ENCODE measurements around the gene ANKRD18B. TPM values are rescaled to one million over a fixed set of nuclear protein-coding genes. Genes with fewer than 3 reads are reported as not detected.
"Not testable (repeated sequence)": the region's sequence is repeated elsewhere in the genome, so short reads cannot be mapped to it uniquely, and the experiment has no call there.

Gene ANKRD18B
- total and polyA plus RNA-seq, 4 donors = 2.2 to 7.3 (median 5.8) TPM

GRCh38 chr9:33506626-33507370 lies 17.3 kb upstream of the ANKRD18B start:
- H3K27me3 ChIP-seq (ENCODE audit: control insufficient read depth, insufficient read depth, low read length) = no peaks in the 10 kb centered on the region
- no peaks in the 10 kb centered on the region for H3K4me1 ChIP-seq (ENCODE audit: control insufficient read depth, insufficient read depth, low read length)
- no peak overlapping the region for H3K27ac ChIP-seq (ENCODE audit: low read depth, low read length)
- no peak for DNase-seq (ENCODE audit: low read depth in 4 of 6, low spot score in 6 of 6)
- H3K4me3 ChIP-seq (ENCODE audit: low read depth, low read length) = no peak overlapping the region
- no peaks in the 10 kb centered on the region for H3K36me3 ChIP-seq (ENCODE audit: control insufficient read depth, insufficient read depth, low read length)
- WGBS (ENCODE audit: insufficient coverage) = 74% methylated on average over 7 of the region's 7 CpGs
- H3K9me3 ChIP-seq (ENCODE audit: control insufficient read depth, insufficient read depth, low read length) = no peaks in the 10 kb centered on the region

- peak overlapping the region; percentile 86 for H3K27ac ChIP-seq (ENCODE audit: low read depth, low read length)
- no peaks in the 10 kb centered on the region for H3K36me3 ChIP-seq (ENCODE audit: control insufficient read depth, insufficient read depth, low read length)
- H3K4me1 ChIP-seq (ENCODE audit: control insufficient read depth, insufficient read depth, low read length) = peaks cover 3% of the 10 kb centered on the region
- peak; percentile 33 to 90 (median 65) for DNase-seq (ENCODE audit: low read depth in 4 of 6, low spot score in 6 of 6)
- H3K27me3 ChIP-seq (ENCODE audit: control insufficient read depth, insufficient read depth, low read length) = no peaks in the 10 kb centered on the region
- H3K9me3 ChIP-seq (ENCODE audit: control insufficient read depth, insufficient read depth, low read length) = no peaks in the 10 kb centered on the region
- peak overlapping the region; percentile 77 for H3K4me3 ChIP-seq (ENCODE audit: low read depth, low read length)
- WGBS (ENCODE audit: insufficient coverage) = 2% methylated on average over 25 of the region's 32 CpGs
These were observed 13.5 kb upstream of the ANKRD18B start for GRCh38 chr9:33510262-33511183.

- H3K4me3 ChIP-seq (ENCODE audit: low read depth, low read length) = peak overlapping the region; percentile 77
- DNase-seq (ENCODE audit: low read depth in 4 of 6, low spot score in 6 of 6); H3K4me1 ChIP-seq (ENCODE audit: control insufficient read depth, insufficient read depth, low read length); H3K27ac ChIP-seq (ENCODE audit: low read depth, low read length); H3K27me3 ChIP-seq (ENCODE audit: control insufficient read depth, insufficient read depth, low read length); H3K9me3 ChIP-seq (ENCODE audit: control insufficient read depth, insufficient read depth, low read length); H3K36me3 ChIP-seq (ENCODE audit: control insufficient read depth, insufficient read depth, low read length): not testable (repeated sequence)
- WGBS (ENCODE audit: insufficient coverage) = 2% methylated on average over 8 of the region's 8 CpGs
These were observed 12.9 kb upstream of the ANKRD18B start for GRCh38 chr9:33511184-33511517.

GRCh38 chr9:33512535-33512934 lies 11.5 kb upstream of the ANKRD18B start:
- H3K4me1 ChIP-seq (ENCODE audit: control insufficient read depth, insufficient read depth, low read length); H3K4me3 ChIP-seq (ENCODE audit: low read depth, low read length); H3K27ac ChIP-seq (ENCODE audit: low read depth, low read length); H3K9me3 ChIP-seq (ENCODE audit: control insufficient read depth, insufficient read depth, low read length); H3K27me3 ChIP-seq (ENCODE audit: control insufficient read depth, insufficient read depth, low read length); H3K36me3 ChIP-seq (ENCODE audit: control insufficient read depth, insufficient read depth, low read length): not testable (repeated sequence)
- no CpG with 5 or more reads among the region's 2 CpGs for WGBS (ENCODE audit: insufficient coverage)
- peak in 1 of 6 donors; percentile 43 for DNase-seq (ENCODE audit: low read depth in 4 of 6, low spot score in 6 of 6)

GRCh38 chr9:33515342-33515995 lies 8.6 kb upstream of the ANKRD18B start:
- no CpG with 5 or more reads among the region's 2 CpGs for WGBS (ENCODE audit: insufficient coverage)
- not testable (repeated sequence) for DNase-seq (ENCODE audit: low read depth in 4 of 6, low spot score in 6 of 6); H3K36me3 ChIP-seq (ENCODE audit: control insufficient read depth, insufficient read depth, low read length); H3K4me1 ChIP-seq (ENCODE audit: control insufficient read depth, insufficient read depth, low read length); H3K27ac ChIP-seq (ENCODE audit: low read depth, low read length); H3K4me3 ChIP-seq (ENCODE audit: low read depth, low read length); H3K9me3 ChIP-seq (ENCODE audit: control insufficient read depth, insufficient read depth, low read length); H3K27me3 ChIP-seq (ENCODE audit: control insufficient read depth, insufficient read depth, low read length)

- DNase-seq (ENCODE audit: low read depth in 4 of 6, low spot score in 6 of 6); H3K4me1 ChIP-seq (ENCODE audit: control insufficient read depth, insufficient read depth, low read length); H3K36me3 ChIP-seq (ENCODE audit: control insufficient read depth, insufficient read depth, low read length); H3K27ac ChIP-seq (ENCODE audit: low read depth, low read length); H3K4me3 ChIP-seq (ENCODE audit: low read depth, low read length); H3K9me3 ChIP-seq (ENCODE audit: control insufficient read depth, insufficient read depth, low read length); H3K27me3 ChIP-seq (ENCODE audit: control insufficient read depth, insufficient read depth, low read length): not testable (repeated sequence)
- WGBS (ENCODE audit: insufficient coverage) = no CpG with 5 or more reads among the region's 1 CpG
These were observed 7.7 kb upstream of the ANKRD18B start for GRCh38 chr9:33516397-33516796.

- Histone ChIP-seq H3K27me3 (ENCODE audit: control insufficient read depth, insufficient read depth, low read length) (peaks cover 4% of the 10 kb centered on the region), H3K4me3 (ENCODE audit: low read depth, low read length) (no peak overlapping the region), H3K9me3 (ENCODE audit: control insufficient read depth, insufficient read depth, low read length) (no peaks in the 10 kb centered on the region), H3K27ac (ENCODE audit: low read depth, low read length) (no peak overlapping the region), H3K4me1 (ENCODE audit: control insufficient read depth, insufficient read depth, low read length) (no peaks in the 10 kb centered on the region), H3K36me3 (ENCODE audit: control insufficient read depth, insufficient read depth, low read length) (no peaks in the 10 kb centered on the region)
- WGBS (ENCODE audit: insufficient coverage) = no CpG with 5 or more reads among the region's 2 CpGs
- DNase-seq (ENCODE audit: low read depth in 4 of 6, low spot score in 6 of 6) = peak in 2 of 6 donors; percentile 21 to 23
These were observed 6.7 kb upstream of the ANKRD18B start for GRCh38 chr9:33517373-33517772.

GRCh38 chr9:33517934-33518577 lies 6.0 kb upstream of the ANKRD18B start:
- WGBS (ENCODE audit: insufficient coverage) = 100% methylated on average over 1 of the region's 6 CpGs
- not testable (repeated sequence) for H3K4me3 ChIP-seq (ENCODE audit: low read depth, low read length); DNase-seq (ENCODE audit: low read depth in 4 of 6, low spot score in 6 of 6); H3K9me3 ChIP-seq (ENCODE audit: control insufficient read depth, insufficient read depth, low read length); H3K4me1 ChIP-seq (ENCODE audit: control insufficient read depth, insufficient read depth, low read length); H3K36me3 ChIP-seq (ENCODE audit: control insufficient read depth, insufficient read depth, low read length); H3K27ac ChIP-seq (ENCODE audit: low read depth, low read length); H3K27me3 ChIP-seq (ENCODE audit: control insufficient read depth, insufficient read depth, low read length)

GRCh38 chr9:33521861-33522260 lies 2.2 kb upstream of the ANKRD18B start:
- H3K4me3 ChIP-seq (ENCODE audit: low read depth, low read length); H3K27ac ChIP-seq (ENCODE audit: low read depth, low read length); DNase-seq (ENCODE audit: low read depth in 4 of 6, low spot score in 6 of 6); H3K36me3 ChIP-seq (ENCODE audit: control insufficient read depth, insufficient read depth, low read length); H3K9me3 ChIP-seq (ENCODE audit: control insufficient read depth, insufficient read depth, low read length): not testable (repeated sequence)
- Histone ChIP-seq H3K4me1 (ENCODE audit: control insufficient read depth, insufficient read depth, low read length) (peaks cover 15% of the 10 kb centered on the region), H3K27me3 (ENCODE audit: control insufficient read depth, insufficient read depth, low read length) (peaks cover 26% of the 10 kb centered on the region)
- no CpG with 5 or more reads among the region's 6 CpGs for WGBS (ENCODE audit: insufficient coverage)

Data from spinal cord (tissue), 10 donors.